Endothelial cell of umbilical vein (primary cell): ENCODE data around the gene UNKL. TPM values are rescaled to one million over a fixed set of nuclear protein-coding genes. Genes with fewer than 3 reads are reported as not detected.

Experiments used
- BruUV-seq: library from RNA; stranded (reverse); fragments of 400-500 nt; replicated peaks from 2 replicates; lab custom pipeline; 2021; lab: Mats Ljungman, UMichigan
- CTCF ChIA-PET: fragments of 300-600, 350-600 bp; sonication (Branson Sonifier 250); formaldehyde crosslinking; loops from one replicate; lab custom pipeline; 2021; ENCODE audit warnings: antibody characterized with exemption, inconsistent platforms; lab: Charles Lee
- POLR2A ChIA-PET: fragments of 300-600, 350-600 bp; sonication (Branson Sonifier 250); formaldehyde crosslinking; loops from one replicate; lab custom pipeline; 2021; ENCODE audit warnings: antibody characterized with exemption, inconsistent platforms; lab: Charles Lee
- DNase-seq: peaks from one replicate; pipeline ENCODE4 v3.0.0-alpha.2; 2011; ENCODE audit warnings: low read depth, low spot score
- FAIRE-seq: peaks from 2 replicates; lab custom pipeline; 2011; peaks lifted over from hg19 to GRCh38; lab: Jason Lieb, UNC
- H2AFZ ChIP-seq: 2 replicates; pipeline ENCODE4 v1.6.0; 2012; ENCODE audit warnings: low read depth, low read length, control low read depth, inconsistent platforms
- H3K27ac ChIP-seq: 2 replicates; pipeline ENCODE4 v1.5.1; 2011; ENCODE audit warnings: low read depth, mild to moderate bottlenecking, control low read depth, low read length, moderate library complexity; ENCODE audit not compliant: insufficient read depth
- H3K27me3 ChIP-seq, 2 experiments: 2 replicates each; pipeline versions ENCODE4 v1.6.0 to v1.6.1; 2011; ENCODE audit warnings: low read length in 2 of 2, mixed read lengths in 1 of 2; ENCODE audit not compliant: control insufficient read depth in 2 of 2, insufficient read depth in 2 of 2
- H3K36me3 ChIP-seq, 2 experiments: 2 replicates in 1 of 2; 3 replicates in 1 of 2; pipeline ENCODE4 v1.5.1; 2011; ENCODE audit warnings: low read length in 2 of 2, mild to moderate bottlenecking in 1 of 2, moderate library complexity in 1 of 2; ENCODE audit not compliant: control insufficient read depth in 2 of 2, insufficient read depth in 2 of 2; ENCODE audit errors: extremely low read depth in 1 of 2
- H3K4me1 ChIP-seq: 3 replicates; pipeline ENCODE4 v1.5.1; 2011; ENCODE audit warnings: mild to moderate bottlenecking, low read length; ENCODE audit not compliant: control insufficient read depth, insufficient read depth; ENCODE audit errors: extremely low read depth
- H3K4me2 ChIP-seq: 2 replicates; pipeline ENCODE4 v1.6.1; 2011; ENCODE audit warnings: low read length, control low read depth, mixed read lengths; ENCODE audit not compliant: insufficient read depth
- H3K4me3 ChIP-seq, 3 experiments: fragments of 200-600 bp in 1 of 3; sonication (generic), shearing (Covaris generic) in 1 of 3; replicated peaks in 1 of 3; 2 replicates each; pipeline ENCODE4 v1.5.1; 2011 to 2016; ENCODE audit warnings: control low read depth in 3 of 3, low read length in 3 of 3, mild to moderate bottlenecking in 2 of 3, inconsistent platforms in 1 of 3, low read depth in 1 of 3, moderate library complexity in 1 of 3; ENCODE audit not compliant: insufficient read depth in 1 of 3
- H3K79me2 ChIP-seq: 2 replicates; pipeline ENCODE4 v1.6.0; 2012; ENCODE audit warnings: low read length, inconsistent platforms; ENCODE audit not compliant: control insufficient read depth, insufficient read depth
- H3K9ac ChIP-seq: replicated peaks from 2 replicates; pipeline ENCODE3; 2011; ENCODE audit warnings: low read length, control low read depth; ENCODE audit not compliant: insufficient read depth; ENCODE audit errors: extremely low read depth
- H3K9me1 ChIP-seq: replicated peaks from 3 replicates; pipeline ENCODE4 v1.6.0; 2011; ENCODE audit warnings: mild to moderate bottlenecking, low read length; ENCODE audit not compliant: control insufficient read depth, insufficient read depth; ENCODE audit errors: extremely low read depth
- H3K9me3 ChIP-seq: replicated peaks from 2 replicates; pipeline ENCODE4 v1.5.1; 2012; ENCODE audit warnings: low read length, inconsistent platforms; ENCODE audit not compliant: control insufficient read depth, insufficient read depth
- H4K20me1 ChIP-seq: replicated peaks from 2 replicates; pipeline ENCODE3; 2011; ENCODE audit warnings: mild to moderate bottlenecking, low read length; ENCODE audit not compliant: control insufficient read depth, insufficient read depth; ENCODE audit errors: extremely low read depth
- CTCF ChIP-seq, 2 donors: IDR thresholded peaks; 1 replicate in 1 of 2; 2 replicates in 1 of 2; pipeline ENCODE4 v1.5.1; 2011; ENCODE audit warnings: low read length in 2 of 2, mild to moderate bottlenecking in 2 of 2, moderate library complexity in 2 of 2, control low read depth in 1 of 2, inconsistent platforms in 1 of 2, low read depth in 1 of 2; ENCODE audit not compliant: insufficient read depth in 1 of 2; ENCODE audit errors: extremely low read depth in 1 of 2
- EZH2 ChIP-seq: IDR thresholded peaks from 2 replicates; pipeline ENCODE4 v1.6.1; 2012; ENCODE audit warnings: borderline replicate concordance, low read depth, mild to moderate bottlenecking, moderate library complexity, low read length, inconsistent platforms; ENCODE audit not compliant: severe bottlenecking
- FOS ChIP-seq: IDR thresholded peaks from 2 replicates; pipeline ENCODE4 v1.6.1; 2011; ENCODE audit warnings: mild to moderate bottlenecking, low read length, moderate library complexity, borderline replicate concordance; ENCODE audit not compliant: insufficient read depth
- GATA2 ChIP-seq: IDR thresholded peaks from 2 replicates; pipeline ENCODE4 v1.7.0; 2011; ENCODE audit warnings: low read depth, mild to moderate bottlenecking, moderate library complexity, mixed read lengths, low read length; ENCODE audit not compliant: insufficient read length, insufficient read depth
- JUN ChIP-seq: IDR thresholded peaks from 2 replicates; pipeline ENCODE4 v1.6.1; 2011; ENCODE audit warnings: borderline replicate concordance, low read depth; ENCODE audit not compliant: insufficient read length, insufficient read depth
- MAX ChIP-seq: IDR thresholded peaks from 2 replicates; pipeline ENCODE4 v1.6.1; 2011; ENCODE audit not compliant: insufficient read depth, insufficient read length
- POLR2A ChIP-seq: IDR thresholded peaks from 2 replicates; pipeline ENCODE4 v1.6.1; 2012; ENCODE audit warnings: low read depth, mild to moderate bottlenecking, control low read depth, low read length
- POLR2AphosphoS5 ChIP-seq: IDR thresholded peaks from 2 replicates; pipeline ENCODE4 v1.6.1; 2012; ENCODE audit warnings: low read depth, mild to moderate bottlenecking, control low read depth, low read length, moderate library complexity; ENCODE audit not compliant: insufficient read depth
- dilution Hi-C: fragments of 300-500 bp; cut with MboI; formaldehyde crosslinking; loops from one replicate; pipeline ENCODE4 v1.15.0; 2019; ENCODE audit warnings: low sequenced_read_pairs; ENCODE audit not compliant: extremely low pct_ligation_motif_present
- intact Hi-C: fragments of 100-400 bp; cut with micrococcal nuclease; formaldehyde crosslinking; loops from one replicate; pipeline ENCODE4 v1.10.0; 2022
- polyA plus RNA-seq, 4 experiments: library from polyadenylated mRNA; depleted of rRNA in 3 of 4; stranded (reverse) in 3 of 4; unstranded in 1 of 4; fragments of >200 nt; gene quantifications; 2 replicates each; pipeline versions ENCODE4 v1.2.1 to v1.2.3, GENCODE V29; 2011 to 2012; ENCODE audit warnings: missing spikeins in 1 of 4
- total RNA-seq: library from RNA; stranded (reverse); gene quantifications from 2 replicates; pipeline ENCODE4 v1.2.3, GENCODE V29; 2021

UNKL gene
- total and polyA plus RNA-seq, 2 donors (not counting 3 experiments of a cell fraction or from before 2014, with no cell fraction given), result 17.1 to 32.8 TPM

GRCh38 chr16:1434644-1435592 is 20.4 kb upstream of the UNKL start:
- FAIRE-seq (no peak), DNase-seq (no peak)
- Histone ChIP-seq H3K27me3 (no peaks in the 10 kb centered on the region), H3K79me2 (no peaks in the 10 kb centered on the region), H3K4me2 (no peak overlapping the region), H3K36me3 (no peaks in the 10 kb centered on the region), H3K4me1 (no peaks in the 10 kb centered on the region), H2AFZ (no peak overlapping the region), H3K9me1 (no peaks in the 10 kb centered on the region), H3K9ac (no peak overlapping the region), H3K4me3 (no peak overlapping the region), H3K27ac (no peak overlapping the region), H3K9me3 (no peaks in the 10 kb centered on the region), H4K20me1 (no peaks in the 10 kb centered on the region)
- TF ChIP-seq FOS, result no peak
- no peak for TF ChIP-seq GATA2
- no peak for TF ChIP-seq JUN
- TF ChIP-seq CTCF (IDR thresholded peaks at IDR 0.05; ENCODE audit: extremely low read depth in 1 of 2, insufficient read depth in 1 of 2, low read depth in 1 of 2, low read length in 2 of 2), result no peak
- TF ChIP-seq POLR2A, result no peak
- no peak for TF ChIP-seq MAX
- TF ChIP-seq EZH2, result no peak
- TF ChIP-seq POLR2AphosphoS5, result no peak
- no TSS peak for BruUV-seq
- ChIA-PET POLR2A (no interaction called here), CTCF (no interaction called here)
- intact Hi-C loops (no loop called here), dilution Hi-C loops (no loop called here)
